HuH-7.5 (cell line): ENCODE results near the gene CFAP107.
"Not testable (repeated sequence)": the region's sequence is repeated elsewhere in the genome, so short reads cannot be mapped to it uniquely, and the experiment has no call there.

Source experiments
- DNase-seq: peaks from one replicate; pipeline ENCODE4 v3.0.0; 2011; ENCODE audit warnings: low spot score

CFAP107 gene, protein sequence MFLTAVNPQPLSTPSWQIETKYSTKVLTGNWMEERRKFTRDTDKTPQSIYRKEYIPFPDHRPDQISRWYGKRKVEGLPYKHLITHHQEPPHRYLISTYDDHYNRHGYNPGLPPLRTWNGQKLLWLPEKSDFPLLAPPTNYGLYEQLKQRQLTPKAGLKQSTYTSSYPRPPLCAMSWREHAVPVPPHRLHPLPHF

DNA sequence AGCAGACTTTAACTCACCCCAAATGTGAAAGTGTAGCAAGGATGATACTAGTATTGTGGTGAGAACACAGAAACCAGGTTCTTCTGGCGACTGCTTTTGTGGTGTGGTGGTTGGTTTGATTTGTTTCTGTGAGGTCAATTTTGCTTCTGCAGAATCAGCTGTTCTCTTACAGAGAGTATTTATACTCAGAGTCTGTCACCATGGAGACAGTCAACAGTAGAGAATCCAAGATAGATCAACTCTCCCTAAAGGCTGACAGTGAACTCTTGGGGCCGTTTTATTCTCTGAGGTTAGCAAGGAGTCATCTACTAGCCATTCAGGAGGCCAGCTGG, at the start of gene CFAP107:
CFAP107 (plus strand) TSS at position 209 of the 332 bp plus-strand sequence. CDS start 231 bp downstream, outside the sequence.
- no peak for DNase-seq

DNA sequence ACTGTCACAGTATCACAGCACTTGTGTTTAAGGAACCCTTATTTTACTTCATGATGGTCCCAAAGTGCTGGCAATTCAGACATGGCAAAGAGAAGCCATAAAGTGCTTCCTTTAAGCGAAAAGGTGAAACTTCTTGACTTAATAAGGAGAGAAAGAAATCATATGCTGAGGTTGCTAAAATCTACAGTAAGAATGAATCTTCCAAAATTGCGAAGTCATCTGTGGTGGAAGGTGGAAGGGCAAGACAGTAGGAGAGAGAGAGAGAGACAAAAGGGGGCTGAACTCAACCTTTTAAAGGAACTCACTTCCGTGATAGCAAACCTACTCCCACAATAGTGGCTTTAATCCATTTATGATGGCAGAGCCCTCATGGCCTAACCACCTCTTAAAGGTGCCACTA, 49.3 kb upstream of the CFAP107 start:
- DNase-seq = no peak

DNA sequence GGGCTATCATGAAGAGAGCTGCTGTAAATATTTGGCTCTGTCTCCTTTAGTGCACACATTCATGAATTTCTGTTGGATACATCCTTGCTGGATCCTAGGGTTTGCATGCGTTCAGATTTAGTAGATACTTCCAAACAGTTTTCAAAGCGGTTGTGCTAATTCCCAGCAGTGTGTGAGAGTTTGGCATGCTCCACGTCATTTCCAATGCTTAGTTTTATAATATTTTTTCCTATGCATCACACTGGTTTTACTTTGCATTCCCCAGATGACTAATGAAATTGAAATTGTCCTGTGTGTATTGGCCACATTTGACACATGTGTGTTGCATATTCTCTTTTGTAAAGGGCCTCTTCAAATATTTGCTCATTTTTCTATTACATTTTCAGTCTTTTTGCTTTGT, 48.6 kb upstream of the CFAP107 start:
- DNase-seq = no peak

DNA sequence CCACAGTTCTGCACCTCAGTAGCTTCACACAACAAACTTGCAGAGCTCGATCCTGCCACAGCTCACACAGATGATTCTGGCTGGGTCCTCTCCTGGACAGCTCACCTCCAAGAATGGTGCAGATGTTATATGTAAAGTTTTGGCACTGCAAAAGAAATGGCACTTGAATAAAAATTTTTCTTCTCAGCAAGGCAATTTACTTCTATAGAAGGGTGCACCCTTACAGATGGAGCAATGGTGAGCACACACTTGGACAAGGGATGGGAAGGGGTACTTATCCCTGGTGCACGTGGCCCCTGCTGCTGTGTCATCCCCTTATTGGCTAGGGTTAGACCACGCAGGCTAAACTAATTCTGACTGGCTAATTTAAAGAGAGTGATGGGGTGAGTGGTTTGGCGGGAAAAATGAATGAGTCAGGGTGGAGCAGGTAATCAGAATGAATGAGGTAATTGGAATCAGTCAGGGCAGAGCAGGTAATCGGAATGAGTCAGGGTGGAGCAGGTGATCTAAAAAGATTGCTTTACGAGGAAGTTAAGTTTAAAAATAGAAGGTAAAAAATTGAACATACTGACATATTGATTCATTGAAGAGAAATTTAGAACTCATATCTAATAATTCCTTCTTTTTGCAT, 42.1 kb upstream of the CFAP107 start:
- DNase-seq = no peak

DNA sequence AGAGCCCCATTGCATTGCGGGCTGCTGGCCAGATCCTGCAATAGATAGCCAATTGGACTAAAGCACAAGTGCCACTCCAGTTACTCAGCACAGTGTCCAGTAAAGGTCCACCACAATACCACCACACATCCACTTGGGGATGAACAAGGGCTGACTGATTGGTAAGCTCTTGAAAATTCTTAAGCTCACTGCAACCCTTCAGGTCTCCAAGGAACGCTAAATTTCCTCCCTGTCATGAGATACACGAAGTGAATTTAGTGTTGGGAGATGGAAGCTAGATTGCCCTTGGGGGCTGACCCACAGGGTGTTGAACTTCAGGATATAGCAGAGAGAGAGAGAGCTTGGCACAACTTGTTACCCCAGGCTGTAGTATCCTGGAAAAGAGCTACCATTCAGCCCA, 39.9 kb upstream of the CFAP107 start:
- no peak for DNase-seq

DNA sequence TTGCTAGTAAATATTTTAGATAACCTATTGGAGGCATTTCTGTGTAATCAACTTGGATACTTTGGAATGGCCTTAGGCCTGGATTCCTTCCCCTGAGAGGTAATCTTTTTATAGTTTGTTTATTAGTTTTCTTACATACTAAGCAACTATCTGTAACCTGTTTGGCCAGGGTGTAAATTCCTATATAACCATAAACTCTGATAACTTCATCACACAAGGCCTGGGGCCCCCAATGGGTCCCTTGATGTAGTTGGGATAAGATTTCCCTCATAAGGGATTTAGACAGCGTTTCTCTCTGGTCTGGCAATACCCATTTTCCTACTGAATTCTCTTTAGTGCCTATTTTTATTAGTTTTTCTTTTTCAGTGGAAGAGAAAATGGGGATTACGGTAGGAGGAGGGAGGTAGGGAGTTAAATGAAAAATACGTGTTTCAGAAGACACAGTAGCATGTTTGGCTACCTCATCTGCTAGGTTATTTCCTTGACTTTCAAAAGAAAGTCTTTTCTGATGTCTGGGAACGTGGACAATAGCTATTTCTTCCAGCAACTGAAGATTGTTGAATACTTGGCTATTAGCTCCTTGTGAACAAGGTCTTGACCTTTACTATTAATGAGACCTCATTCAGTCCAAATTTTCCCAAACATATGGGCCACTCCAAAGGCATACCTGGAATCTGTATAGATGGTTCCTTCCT, 37.5 kb upstream of the CFAP107 start:
- DNase-seq = no peak

DNA sequence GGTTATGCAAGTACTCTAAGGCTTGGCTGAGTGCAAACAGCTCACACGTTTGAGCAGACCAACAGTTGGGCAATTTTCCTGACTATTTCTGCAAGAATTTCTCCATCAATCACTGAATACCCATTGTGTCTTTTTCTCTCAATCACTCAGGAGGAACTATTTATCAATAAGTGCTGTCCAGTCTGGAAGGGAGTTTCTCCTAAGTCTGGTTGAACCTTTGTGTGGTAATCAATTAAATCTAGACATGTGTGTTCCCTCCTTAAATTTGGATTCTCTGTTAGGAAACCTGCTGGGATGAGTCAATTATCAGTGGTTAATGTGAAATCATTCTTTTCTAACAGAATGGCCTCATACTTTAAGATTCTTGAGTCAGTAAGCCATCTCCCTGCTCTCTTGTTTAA, 36.9 kb upstream of the CFAP107 start:
- DNase-seq = no peak

DNA sequence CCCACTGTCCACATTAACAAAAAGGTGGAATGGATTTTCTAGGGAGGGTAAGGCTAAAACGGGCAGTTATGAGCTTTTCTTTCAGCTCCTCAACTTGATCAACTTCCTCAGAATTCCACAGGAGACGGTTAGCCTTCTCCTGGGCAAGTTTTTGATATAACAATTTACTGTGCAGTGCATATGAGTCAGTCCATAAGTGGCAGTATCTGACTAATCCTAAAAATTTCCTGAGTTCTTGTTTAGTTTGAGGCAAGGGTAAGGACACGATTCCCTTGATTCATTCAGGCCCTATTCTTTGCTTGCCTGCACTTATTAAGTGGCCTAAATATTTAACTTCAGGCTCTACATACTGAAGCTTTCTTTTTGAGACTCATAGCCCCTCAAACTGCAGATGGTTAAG, 36.3 kb upstream of the CFAP107 start:
- no peak for DNase-seq

DNA sequence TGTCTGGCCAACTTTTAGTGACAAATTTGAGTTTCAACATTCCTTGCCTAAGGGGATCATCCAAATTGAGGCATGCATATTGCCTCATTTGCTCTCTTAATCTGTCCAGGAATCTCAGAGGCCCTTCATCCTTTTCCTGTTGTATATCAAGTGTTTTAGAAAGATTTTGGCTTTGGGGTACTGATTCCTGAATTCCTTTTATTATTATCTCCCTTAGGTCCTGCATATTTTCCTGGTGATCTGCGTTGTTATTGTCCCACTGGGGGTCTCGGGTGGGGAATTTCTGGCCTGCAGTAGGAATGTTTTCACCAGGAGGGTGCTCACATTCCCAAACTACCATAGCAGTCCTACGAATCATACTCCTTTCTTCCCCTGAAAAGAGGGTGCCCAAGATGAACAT, 34.5 kb upstream of the CFAP107 start:
- no peak for DNase-seq

DNA sequence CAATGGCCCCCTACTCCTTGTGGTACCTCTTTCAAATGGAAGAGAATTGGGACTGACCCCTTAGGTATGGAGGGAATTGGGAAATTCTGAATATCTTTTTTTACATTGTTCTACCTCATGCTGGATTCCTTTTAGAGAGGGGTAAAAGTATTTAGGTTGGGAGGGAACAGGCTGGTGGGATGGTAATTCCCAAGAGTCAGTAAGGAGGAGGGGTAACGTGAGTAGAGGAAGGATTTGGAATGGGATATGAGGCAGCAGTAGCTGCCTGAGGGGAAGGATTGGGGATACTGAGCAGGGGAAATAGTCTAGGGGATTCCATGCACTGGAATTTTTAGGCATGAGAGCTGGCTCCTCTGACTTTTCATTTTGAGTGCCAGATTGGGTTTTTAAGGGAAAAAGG, 33.9 kb upstream of the CFAP107 start:
- no peak for DNase-seq

DNA sequence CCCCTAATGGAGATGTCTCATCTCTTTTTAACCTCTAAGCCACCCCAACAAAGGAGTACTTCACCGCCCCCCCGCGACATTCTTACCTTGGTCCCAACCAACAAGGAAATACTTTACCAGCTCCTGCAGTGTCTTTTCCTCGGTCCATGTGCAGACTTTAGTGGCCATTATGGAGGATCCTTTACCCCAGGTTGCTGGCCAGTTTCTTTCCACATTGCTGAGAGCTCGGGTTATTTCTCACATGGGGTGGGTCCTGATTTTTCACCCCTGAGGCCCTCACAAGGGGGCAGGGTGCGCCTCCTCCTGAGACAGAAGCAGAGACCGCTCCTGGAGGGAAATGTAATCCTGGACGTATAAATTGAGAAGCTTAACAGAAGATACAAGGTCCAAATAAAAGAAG, 33.1 kb upstream of the CFAP107 start:
- no peak for DNase-seq

DNA sequence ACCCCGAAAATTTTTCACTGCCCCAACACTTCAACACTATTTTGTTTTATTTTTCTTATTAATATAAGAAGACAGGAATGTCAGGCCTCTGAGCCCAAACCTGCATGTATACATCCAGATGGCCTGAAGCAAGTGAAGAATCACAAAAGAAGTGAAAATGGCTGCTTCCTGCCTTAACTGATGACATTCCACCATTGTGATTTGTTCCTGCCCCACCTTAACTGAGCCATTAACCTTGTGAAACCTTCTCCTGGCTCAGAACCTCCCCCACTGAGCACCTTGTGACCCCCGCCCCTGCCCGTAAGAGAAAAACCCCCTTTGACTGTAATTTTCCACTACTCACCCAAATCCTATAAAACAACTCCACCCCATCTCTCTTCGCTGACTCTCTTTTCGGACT, 32.3 kb upstream of the CFAP107 start:
- DNase-seq = not testable (repeated sequence)

DNA sequence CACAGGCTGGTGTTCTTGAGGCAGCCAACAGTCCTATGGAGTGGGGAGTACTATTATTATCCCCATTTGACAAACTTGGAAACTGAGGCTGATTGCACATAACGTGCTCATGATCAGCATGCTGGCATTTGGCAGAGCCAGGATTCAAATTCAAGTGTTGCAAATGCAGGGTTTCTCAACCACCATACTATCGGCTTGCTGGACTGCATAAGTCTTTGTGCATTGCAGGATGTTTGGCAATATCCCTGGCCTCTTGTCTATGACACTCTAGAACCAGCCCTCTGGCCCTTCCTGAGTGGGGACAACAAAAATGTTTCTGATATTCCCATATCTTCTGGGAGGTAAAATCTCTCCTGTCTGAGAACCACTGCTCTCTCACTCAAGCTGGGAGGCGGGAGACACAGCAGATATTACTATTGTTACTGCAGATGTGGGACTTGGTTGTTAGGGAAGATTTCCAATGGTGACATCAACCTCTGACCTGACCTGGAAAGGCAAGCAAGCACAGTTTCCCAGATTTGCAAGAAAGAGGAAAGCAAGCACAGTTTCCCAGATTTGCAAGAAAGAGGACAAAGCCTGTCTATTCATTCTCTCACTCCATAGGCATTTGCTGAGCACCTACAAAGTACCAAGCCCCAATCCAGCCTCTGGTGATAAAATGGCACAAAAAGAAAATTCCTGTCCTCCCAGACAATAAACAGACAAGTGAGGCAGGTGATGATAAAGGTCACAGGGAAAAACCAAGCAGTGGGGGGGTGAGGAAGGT, 31.1 kb upstream of the CFAP107 start:
- no peak for DNase-seq

DNA sequence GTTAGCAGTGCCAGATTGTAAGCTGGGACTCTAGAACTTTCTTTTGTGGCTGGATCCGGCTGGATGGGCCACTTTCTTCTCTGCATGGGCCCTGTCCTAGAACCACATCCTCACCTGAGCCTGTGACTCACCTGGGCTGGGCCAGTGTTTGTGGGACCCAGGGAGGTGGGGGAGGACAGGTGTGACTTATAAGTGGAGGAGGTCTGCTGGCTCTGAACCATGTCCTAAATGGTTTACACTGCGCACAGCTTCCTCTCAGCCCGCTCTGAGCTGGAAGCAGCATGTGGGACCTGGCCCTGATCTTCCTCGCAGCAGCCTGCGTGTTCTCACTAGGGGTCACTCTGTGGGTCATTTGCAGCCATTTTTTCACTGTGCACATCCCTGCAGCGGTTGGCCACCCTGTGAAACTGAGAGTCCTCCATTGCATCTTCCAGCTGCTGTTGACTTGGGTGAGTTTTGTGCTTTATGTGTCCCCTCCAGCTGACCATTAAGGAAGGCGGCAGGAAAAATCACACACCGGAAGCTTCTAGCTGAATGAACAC, 30.0 kb upstream of the CFAP107 start, which contains the start of gene AADACL3:
AADACL3 (plus strand) TSS at position 215 of the 542 bp plus-strand sequence; CDS start at position 282, 67 bp downstream.
- DNase-seq = no peak

DNA sequence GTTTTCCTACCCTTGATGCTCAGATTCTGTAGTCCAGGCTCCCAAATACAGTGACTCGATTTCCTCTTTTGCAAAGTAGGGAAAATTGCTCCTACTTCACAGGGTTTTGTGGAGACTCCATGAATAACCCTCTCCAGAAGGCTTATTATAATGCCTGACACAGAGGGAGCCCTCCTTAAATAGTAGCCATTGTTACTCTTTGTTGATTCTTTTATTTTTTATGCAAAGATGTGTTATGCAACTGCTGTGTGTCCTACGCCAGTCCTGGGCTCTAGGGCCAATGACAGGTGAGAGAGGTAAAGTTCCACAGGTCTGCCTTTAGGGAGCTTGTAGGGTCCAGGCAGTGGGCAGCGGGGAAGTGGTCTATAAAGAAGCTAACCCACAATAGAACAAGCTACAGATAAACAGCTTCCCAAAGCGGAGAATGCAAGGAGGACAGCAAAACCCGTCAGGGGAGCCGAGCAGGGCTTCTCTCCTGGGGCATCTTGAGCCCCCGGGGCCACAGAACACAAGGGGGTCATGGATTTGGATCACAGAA, 28.6 kb upstream of the CFAP107 start:
- no peak for DNase-seq

DNA sequence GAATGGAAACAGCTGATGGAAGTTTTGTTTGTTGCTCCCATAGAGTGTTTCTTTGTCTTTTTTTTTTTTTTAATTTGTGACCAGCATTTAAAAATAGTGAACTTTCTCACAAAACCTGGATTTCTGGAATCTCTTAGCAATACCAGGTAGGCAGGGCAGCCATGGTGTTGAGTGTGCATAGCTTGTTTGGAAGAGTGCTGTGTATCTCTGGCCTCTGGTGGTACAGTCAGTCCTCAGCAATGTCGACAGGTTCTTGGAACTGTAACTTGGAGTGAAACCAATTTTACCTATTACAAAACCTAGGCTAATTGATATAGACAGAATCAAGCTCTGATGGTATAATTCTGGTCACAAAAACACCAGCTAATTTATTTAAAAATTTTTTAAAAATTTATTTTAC, 23.4 kb upstream of the CFAP107 start:
- DNase-seq = no peak

DNA sequence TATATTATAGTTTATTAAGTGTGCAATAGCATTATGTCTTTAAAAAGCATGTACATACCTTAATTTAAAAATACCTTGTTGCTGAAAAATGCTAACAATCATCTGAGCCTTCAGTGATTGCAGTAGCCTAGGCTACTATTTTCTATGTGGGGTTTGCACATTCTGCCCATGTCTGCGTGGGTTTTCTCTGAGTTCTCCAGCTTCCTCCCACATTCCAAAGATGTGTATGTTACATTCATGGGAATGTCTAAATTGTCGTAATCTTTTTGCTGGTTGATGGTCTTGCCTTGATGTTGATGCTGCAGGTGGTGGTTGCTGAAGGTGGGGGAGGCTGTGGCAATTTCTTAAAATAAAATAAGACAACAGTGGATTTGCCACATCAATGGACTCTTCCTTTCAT, 17.6 kb upstream of the CFAP107 start:
- DNase-seq = no peak

DNA sequence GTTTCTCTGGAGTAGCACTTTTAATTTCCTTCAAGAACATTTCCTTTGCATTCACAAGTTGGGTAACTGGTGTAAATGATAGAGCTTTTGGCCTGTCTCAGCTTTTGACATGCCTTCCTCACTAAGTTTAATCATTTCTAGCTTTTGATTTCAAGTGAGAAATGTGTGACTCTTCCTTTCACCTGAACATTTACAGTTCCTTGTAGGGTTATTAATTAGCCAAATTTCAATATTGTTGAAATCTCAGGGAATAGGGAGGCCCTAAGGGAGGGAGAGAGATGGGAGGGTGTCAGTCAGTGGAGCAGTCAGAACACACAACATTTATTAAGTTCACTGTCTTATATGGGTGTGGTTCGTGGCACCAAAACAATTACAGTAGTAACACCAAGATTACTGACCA, 15.8 kb upstream of the CFAP107 start:
- DNase-seq = no peak

DNA sequence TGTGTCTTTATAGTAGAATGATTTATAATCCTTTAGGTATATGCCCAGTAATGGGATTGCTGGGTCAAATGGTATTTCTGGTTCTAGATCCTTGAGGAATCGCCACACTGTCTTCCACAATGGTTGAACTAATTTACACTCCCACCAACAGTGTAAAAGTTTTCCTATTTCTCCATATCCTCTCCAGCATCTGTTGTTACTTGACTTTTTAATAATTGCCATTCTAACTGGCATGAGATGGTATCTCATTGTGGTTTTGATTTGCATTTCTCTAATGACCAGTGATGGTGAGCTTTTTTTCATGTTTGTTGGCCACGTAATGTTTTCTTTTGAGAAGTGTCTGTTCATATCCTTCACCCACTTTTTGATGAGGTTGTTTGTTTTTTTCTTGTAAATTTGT, 14.9 kb upstream of the CFAP107 start:
- DNase-seq = not testable (repeated sequence)

DNA sequence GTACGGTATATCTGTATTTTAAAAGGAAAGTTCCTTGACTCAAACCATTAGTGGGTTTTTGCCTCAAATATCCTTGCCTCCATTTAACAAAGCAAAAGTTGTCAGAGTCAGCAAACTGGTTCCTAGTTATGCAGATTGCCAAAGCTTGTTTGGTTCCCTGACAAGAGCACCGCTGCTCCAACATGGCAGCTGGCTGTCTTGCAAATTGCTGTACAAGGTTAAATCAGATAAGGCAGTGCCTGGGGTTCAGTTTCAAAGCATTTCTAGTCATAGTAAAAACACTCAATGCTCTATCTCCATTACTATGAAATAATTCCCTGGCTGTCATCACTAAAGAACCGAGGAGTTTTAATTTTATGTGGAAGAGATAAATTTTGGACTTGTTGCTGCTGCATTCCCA, 11.3 kb upstream of the CFAP107 start:
- DNase-seq = no peak

DNA sequence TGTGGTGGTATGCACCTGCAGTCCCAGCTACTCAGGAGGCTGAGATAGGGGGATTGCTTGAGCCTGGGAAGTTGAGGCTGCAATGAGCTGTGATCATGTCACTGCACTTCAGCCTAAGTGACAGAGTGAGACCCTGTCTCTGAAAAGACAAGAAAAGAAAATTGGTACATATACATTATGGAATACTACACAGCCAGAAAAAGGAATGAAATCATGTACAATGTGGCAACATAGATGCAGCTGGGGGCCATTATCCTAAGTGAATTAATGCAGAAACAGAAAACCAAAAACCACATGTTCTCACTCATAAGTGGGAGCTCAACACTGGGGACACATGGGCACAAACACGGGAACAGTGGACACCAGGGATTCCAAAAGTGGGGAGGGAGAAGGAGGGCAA, 7.1 kb upstream of the CFAP107 start:
- DNase-seq = no peak

DNA sequence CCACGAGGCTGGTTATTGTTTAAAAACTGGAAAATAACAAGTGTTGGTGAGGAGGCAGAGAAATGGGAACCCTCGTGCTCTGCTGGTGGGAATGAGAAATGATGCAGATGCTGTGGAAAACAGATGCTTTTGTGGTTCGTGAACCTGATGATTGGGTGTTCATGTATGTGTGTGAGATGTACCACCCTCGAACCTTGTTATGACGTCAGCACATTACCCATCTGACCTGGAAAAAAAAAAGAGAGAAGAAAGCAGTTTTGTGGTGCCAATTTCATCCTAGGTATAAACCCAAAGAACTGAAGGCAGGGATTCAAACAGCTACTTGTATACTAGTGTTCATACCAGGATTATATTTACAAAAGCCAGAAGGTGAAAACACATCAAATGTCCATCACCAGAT, 6.4 kb upstream of the CFAP107 start:
- DNase-seq = no peak
